Smooth muscle cell (in vitro differentiated cells): Measurements from ENCODE around the gene NAV3. TPM values are rescaled to one million over a fixed set of nuclear protein-coding genes. Genes with fewer than 3 reads are reported as not detected.
A peak's percentile ranks its signal among the peaks of the same experiment; 100 is the strongest.

Source experiments
- DNase-seq: peaks from one replicate; lab custom pipeline; 2025; ENCODE audit not compliant: unreplicated experiment; lab: John Stamatoyannopoulos, UW
- H2AFZ ChIP-seq: fragments of 200-600 bp; sonication (generic); 2 replicates; pipeline ENCODE4 v1.6.0; 2016; ENCODE audit warnings: antibody characterized with exemption, low read depth, mild to moderate bottlenecking
- H3F3A ChIP-seq: fragments of 200-600 bp; sonication (generic); 2 replicates; pipeline ENCODE4 v1.6.0; 2017; ENCODE audit warnings: antibody characterized with exemption, low read depth
- H3K27ac ChIP-seq: fragments of 200-600 bp; sonication (generic); 2 replicates; pipeline ENCODE4 v1.5.1; 2016; ENCODE audit warnings: low read depth, mild to moderate bottlenecking
- H3K27me3 ChIP-seq: fragments of 200-600 bp; sonication (generic); 2 replicates; pipeline ENCODE4 v1.6.1; 2016; ENCODE audit warnings: low read depth, mild to moderate bottlenecking
- H3K36me3 ChIP-seq: fragments of 200-600 bp; sonication (generic); 2 replicates; pipeline ENCODE4 v1.5.1; 2016; ENCODE audit warnings: low read depth
- H3K4me1 ChIP-seq: fragments of 200-600 bp; sonication (generic); 2 replicates; pipeline ENCODE4 v1.5.1; 2016; ENCODE audit warnings: low read depth
- H3K4me2 ChIP-seq: fragments of 200-600 bp; sonication (generic); 2 replicates; pipeline ENCODE4 v1.6.0; 2016; ENCODE audit warnings: mild to moderate bottlenecking
- H3K4me3 ChIP-seq: fragments of 200-600 bp; sonication (generic); 2 replicates; pipeline ENCODE4 v1.5.1; 2016; ENCODE audit warnings: mild to moderate bottlenecking
- H3K79me2 ChIP-seq: fragments of 200-600 bp; sonication (generic); 2 replicates; pipeline ENCODE4 v1.6.0; 2016; ENCODE audit warnings: low read depth, mild to moderate bottlenecking
- H3K9ac ChIP-seq: fragments of 200-600 bp; sonication (generic); 2 replicates; pipeline ENCODE4 v1.6.0; 2016; ENCODE audit warnings: low read depth
- H3K9me3 ChIP-seq: fragments of 200-600 bp; sonication (generic); replicated peaks from 2 replicates; pipeline ENCODE4 v1.5.1; 2016; ENCODE audit warnings: low read depth
- H4K20me1 ChIP-seq: fragments of 200-600 bp; sonication (generic); 2 replicates; pipeline ENCODE4 v1.6.0; 2016; ENCODE audit warnings: low read depth
- WGBS: methylation state at CpG from one replicate; pipeline ENCODE4 v1.1.7; 2016; ENCODE audit warnings: low lambda C conversion rate; 5-methylcytosine and 5-hydroxymethylcytosine counted together
- polyA plus RNA-seq: library from polyadenylated mRNA; unstranded; fragments of >200 nt; fragmentation: Nextera tagmentation; extraction: Ambion mirVana; gene quantifications from 2 replicates; pipeline ENCODE4 v1.2.1, GENCODE V29; 2016
- total RNA-seq: library from RNA; depleted of rRNA; stranded (reverse); fragments of >200 nt; gene quantifications from 2 replicates; pipeline ENCODE4 v1.2.3, GENCODE V29; 2014
- TF ChIP-seq, protein P1 (sequence below): fragments of 200-600 bp; sonication (generic); IDR thresholded peaks from 2 replicates; pipeline ENCODE4 v1.5.1; 2017; ENCODE audit warnings: borderline replicate concordance, mild to moderate bottlenecking, antibody characterized with exemption; ENCODE audit not compliant: insufficient read depth, poor library complexity, severe bottlenecking

Gene NAV3
- total and polyA plus RNA-seq, 2 experiments from 2014 or later: 8.0 to 31.0 TPM

DNA sequence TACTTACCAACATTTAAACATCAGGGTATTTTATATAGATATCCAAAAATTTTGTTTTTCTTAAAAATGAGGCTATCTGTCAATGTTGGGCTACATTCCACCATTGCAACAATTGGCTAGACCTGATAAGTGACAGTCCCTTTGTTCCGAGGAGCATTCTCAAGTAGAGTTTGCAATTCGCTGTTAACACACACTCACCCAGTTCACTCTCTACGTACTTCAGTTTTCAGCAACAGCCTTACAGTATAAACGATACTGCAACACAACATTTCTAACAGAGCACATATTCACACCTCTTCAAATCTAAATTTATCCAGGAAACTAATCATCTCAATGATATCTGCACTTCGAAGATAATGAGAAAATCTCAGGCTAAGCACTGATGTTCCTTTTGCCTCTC, 393.5 kb downstream of the NAV3 start:
- Histone ChIP-seq H3K79me2 (no peaks in the 10 kb centered on the region), H3K27ac (no peak overlapping the region), H3K9me3 (no peaks in the 10 kb centered on the region), H4K20me1 (no peaks in the 10 kb centered on the region), H3K36me3 (no peaks in the 10 kb centered on the region), H3K4me3 (no peak overlapping the region), H2AFZ (no peak overlapping the region), H3K9ac (no peak overlapping the region), H3K4me1 (no peaks in the 10 kb centered on the region), H3K27me3 (no peaks in the 10 kb centered on the region), H3F3A (no peaks in the 10 kb centered on the region), H3K4me2 (no peak overlapping the region)
- 93% methylated on average over 5 of the region's 5 CpGs for WGBS
- TF ChIP-seq, protein P1, sequence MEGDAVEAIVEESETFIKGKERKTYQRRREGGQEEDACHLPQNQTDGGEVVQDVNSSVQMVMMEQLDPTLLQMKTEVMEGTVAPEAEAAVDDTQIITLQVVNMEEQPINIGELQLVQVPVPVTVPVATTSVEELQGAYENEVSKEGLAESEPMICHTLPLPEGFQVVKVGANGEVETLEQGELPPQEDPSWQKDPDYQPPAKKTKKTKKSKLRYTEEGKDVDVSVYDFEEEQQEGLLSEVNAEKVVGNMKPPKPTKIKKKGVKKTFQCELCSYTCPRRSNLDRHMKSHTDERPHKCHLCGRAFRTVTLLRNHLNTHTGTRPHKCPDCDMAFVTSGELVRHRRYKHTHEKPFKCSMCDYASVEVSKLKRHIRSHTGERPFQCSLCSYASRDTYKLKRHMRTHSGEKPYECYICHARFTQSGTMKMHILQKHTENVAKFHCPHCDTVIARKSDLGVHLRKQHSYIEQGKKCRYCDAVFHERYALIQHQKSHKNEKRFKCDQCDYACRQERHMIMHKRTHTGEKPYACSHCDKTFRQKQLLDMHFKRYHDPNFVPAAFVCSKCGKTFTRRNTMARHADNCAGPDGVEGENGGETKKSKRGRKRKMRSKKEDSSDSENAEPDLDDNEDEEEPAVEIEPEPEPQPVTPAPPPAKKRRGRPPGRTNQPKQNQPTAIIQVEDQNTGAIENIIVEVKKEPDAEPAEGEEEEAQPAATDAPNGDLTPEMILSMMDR: no peak
- DNase-seq: no peak

DNA sequence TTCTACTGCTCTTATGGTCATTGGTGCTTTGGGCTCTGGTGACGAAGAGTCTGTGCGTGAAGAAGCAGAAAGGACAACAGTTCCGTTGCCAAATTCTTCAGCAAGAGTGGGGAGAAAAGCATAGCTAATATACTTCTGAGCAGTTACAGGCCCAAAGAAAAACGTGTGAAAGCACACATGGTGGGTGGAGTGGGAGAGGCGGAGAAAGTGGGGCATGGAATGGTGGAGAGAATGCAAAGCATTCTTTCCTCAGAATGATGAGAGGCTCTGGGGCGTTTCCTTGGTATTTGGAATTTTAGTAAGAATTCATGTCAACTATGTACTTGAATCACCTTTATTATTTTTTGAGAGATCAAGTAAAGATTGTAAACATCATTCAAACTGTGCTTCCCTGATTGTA, 396.1 kb downstream of the NAV3 start:
- H4K20me1 ChIP-seq: no peaks in the 10 kb centered on the region
- H3F3A ChIP-seq: no peaks in the 10 kb centered on the region
- no peaks in the 10 kb centered on the region for H3K4me1 ChIP-seq
- H3K4me3 ChIP-seq: no peak overlapping the region
- WGBS: 77% methylated on average over 6 of the region's 6 CpGs
- no peak overlapping the region for H3K27ac ChIP-seq
- no peak overlapping the region for H3K4me2 ChIP-seq
- no peak overlapping the region for H2AFZ ChIP-seq
- DNase-seq: no peak
- H3K79me2 ChIP-seq: no peaks in the 10 kb centered on the region
- no peaks in the 10 kb centered on the region for H3K9me3 ChIP-seq
- H3K9ac ChIP-seq: no peak overlapping the region
- H3K27me3 ChIP-seq: no peaks in the 10 kb centered on the region
- no peaks in the 10 kb centered on the region for H3K36me3 ChIP-seq
- TF ChIP-seq, protein P1: no peak

DNA sequence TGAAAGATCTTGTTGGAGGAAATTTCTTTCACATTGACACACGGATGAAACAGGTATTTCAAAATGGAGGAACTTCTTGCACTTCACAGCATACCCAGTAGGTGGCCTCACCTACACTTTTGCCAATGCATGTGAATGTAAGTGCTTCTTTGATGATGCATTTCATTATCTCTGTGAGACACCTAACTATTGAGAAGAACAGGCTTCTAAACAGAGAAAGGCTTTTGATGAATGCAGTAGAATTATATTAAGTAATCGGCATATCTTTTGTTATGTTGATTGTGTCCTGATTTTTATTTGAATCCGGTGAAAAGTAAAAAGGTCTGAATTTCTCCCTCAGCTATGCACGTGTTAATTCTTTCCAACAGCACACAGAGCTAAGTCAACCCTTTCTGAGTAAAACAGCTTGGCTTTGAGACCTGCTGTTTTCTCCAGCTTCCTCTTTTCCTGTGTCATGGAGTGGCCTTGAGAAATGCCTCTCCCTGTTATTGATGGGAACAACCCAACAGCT, 399.0 kb downstream of the NAV3 start:
- no peaks in the 10 kb centered on the region for H4K20me1 ChIP-seq
- no peak overlapping the region for H3K4me2 ChIP-seq
- TF ChIP-seq, protein P1: peak; percentile 68
- H3K27me3 ChIP-seq: no peaks in the 10 kb centered on the region
- H3K4me3 ChIP-seq: no peak overlapping the region
- WGBS: 45% methylated on average over 4 of the region's 4 CpGs
- no peaks in the 10 kb centered on the region for H3K79me2 ChIP-seq
- H3K4me1 ChIP-seq: peaks cover 3% of the 10 kb centered on the region
- no peaks in the 10 kb centered on the region for H3K36me3 ChIP-seq
- H2AFZ ChIP-seq: no peak overlapping the region
- H3K9ac ChIP-seq: no peak overlapping the region
- no peak overlapping the region for H3K27ac ChIP-seq
- no peaks in the 10 kb centered on the region for H3F3A ChIP-seq
- no peaks in the 10 kb centered on the region for H3K9me3 ChIP-seq
- DNase-seq: no peak

DNA sequence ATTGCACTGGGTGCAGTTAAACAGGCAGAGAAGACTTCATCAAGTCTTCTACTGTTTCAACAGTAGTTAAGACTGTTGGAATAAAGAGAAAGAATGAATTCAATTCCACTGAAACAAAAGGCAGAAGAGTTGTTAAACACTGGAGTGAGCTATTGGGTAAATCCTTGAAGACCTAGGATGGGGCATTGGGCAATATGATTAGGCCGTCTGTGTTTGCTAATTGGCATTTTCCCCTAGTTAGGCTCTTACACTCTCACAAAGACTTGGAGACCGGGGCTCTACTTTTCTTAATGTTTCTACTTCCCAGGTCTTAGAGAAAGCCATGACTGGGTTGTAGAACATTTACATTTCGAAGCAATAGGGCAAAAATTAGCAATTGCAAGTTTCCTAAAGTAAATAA, 402.1 kb downstream of the NAV3 start:
- no peak overlapping the region for H3K9ac ChIP-seq
- 85% methylated on average over 3 of the region's 3 CpGs for WGBS
- no peak overlapping the region for H2AFZ ChIP-seq
- H3K36me3 ChIP-seq: no peaks in the 10 kb centered on the region
- H3F3A ChIP-seq: no peaks in the 10 kb centered on the region
- no peak for DNase-seq
- no peaks in the 10 kb centered on the region for H4K20me1 ChIP-seq
- no peak overlapping the region for H3K4me2 ChIP-seq
- H3K4me3 ChIP-seq: no peak overlapping the region
- no peak overlapping the region for H3K27ac ChIP-seq
- H3K9me3 ChIP-seq: no peaks in the 10 kb centered on the region
- H3K4me1 ChIP-seq: peaks cover 3% of the 10 kb centered on the region
- no peaks in the 10 kb centered on the region for H3K27me3 ChIP-seq
- TF ChIP-seq, protein P1: no peak
- H3K79me2 ChIP-seq: no peaks in the 10 kb centered on the region
